ENCODE results near the gene PROCA1.
A peak's percentile ranks its signal among the peaks of the same experiment; 100 is the strongest.
"Not testable (repeated sequence)": the region's sequence is repeated elsewhere in the genome, so short reads cannot be mapped to it uniquely, and the experiment has no call there.

Gene PROCA1

DNA sequence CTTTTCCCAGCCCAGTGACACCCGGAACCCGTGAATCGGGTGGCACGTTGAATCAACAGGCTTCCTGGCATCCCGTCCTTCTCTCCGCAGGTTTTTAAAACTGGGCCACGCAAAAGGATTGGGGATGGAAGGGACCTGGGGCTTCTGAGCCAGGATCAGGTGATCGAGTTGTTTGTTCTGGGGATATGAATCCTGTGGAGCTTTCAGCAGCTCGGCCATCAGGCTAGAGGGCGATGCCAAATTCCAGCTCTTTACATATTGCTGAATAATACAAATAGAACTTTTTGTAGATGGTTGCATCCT lies 49.2 kb downstream of the PROCA1 start:
- no peak for FAIRE-seq

DNA sequence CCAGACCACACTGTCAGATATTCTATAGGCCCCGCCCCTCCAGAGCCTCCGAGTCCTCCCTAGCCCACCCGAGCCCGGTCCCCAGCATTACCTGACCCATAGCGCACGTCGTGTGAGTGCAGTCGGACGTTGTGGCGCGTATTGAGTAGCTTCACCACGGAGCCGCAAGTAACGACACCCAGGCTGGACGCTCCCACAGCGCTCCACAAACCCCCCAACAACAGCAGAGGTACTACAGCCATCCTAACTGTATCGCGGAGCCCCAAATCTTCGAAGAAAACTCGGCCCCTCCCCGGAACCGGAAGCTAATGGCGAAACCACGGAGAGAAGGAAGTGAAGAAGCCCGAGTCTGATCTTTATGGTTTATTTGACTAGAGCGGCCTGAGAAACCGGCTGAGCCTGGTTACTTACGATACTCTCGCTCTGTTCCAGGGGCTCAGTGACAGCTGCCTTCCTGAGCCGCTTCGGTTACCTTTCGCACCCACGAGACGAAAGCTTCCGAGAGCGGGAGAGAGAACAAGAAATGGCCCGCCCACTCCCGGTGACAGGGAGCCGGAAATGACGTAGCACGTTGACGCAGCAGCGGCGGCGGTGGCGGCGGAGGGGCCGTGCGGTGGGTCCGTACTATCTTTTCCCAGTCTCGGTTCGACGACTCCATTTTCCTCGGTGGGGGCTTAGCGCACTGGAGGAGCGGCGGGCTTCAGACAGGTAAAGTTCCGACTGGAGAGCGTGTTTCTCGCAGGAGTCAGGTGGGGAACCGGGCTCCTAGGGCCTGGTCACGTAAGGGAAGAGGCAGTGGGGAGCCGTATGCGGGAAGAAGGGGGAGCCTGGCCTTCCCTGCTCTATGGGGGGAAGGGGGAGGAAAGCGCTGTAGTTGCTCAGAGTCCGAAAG lies 49.8 kb downstream of the PROCA1 start, which contains the start of the genes SDF2 and SUPT6H:
Gene SDF2, minus strand, starts transcription at position 272 of the 892 bp plus-strand sequence. Its CDS starts 30 bp downstream, at position 242.
Gene SUPT6H, plus strand, starts transcription at position 571 of the 892 bp plus-strand sequence. CDS start 11,197 bp downstream, outside the sequence.
- peak; percentile 65 for FAIRE-seq

DNA sequence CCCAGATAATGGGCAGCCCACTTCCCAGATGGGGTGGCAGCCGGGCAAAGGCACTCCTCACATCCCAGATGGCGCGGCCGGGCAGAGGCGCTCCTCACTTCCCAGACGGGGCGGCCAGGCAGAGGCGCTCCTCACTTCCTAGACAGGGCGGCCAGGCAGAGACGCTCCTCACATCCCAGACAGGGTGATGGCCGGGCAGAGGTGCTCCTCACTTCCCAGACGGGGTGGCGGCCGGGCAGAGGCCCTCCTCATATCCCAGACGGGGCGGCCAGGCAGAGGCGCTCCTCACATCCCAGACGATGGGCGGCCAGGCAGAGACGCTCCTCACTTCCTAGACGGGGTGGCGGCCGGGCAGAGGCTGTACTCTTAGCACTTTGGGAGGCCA lies 52.2 kb downstream of the PROCA1 start:
- not testable (repeated sequence) for FAIRE-seq

DNA sequence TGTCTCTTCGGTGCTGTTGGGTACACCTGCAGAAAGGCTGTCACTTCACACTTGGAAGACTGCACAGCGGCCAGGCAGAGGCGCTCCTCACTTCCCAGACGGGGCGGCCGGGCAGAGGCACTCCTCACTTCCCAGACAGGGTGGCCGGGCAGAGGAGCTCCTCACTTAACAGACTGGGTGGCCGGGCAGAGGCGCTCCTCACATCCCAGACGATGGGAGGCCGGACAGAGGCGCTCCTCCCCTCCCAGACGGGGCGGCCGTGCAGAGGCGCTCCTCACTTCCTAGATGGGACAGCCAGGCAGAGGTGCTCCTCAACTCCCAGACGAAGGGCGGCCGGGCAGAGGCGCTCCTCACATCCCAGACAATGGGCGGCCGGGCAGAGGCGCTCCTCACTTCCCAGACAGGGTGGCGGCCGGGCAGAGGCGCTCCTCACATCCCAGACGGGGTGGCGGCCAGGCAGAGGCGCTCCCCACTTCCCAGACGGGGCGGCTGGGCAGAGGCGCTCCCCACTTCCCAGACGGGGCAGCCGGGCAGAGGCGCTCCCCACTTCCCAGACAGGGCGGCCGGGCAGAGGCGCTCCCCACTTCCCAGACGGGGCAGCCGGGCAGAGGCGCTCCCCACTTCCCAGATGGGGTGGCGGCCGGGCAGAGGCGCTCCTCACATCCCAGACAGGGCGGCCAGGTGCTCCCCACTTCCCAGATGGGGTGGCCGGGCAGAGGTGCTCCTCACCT lies 52.8 kb downstream of the PROCA1 start:
- FAIRE-seq: not testable (repeated sequence)

DNA sequence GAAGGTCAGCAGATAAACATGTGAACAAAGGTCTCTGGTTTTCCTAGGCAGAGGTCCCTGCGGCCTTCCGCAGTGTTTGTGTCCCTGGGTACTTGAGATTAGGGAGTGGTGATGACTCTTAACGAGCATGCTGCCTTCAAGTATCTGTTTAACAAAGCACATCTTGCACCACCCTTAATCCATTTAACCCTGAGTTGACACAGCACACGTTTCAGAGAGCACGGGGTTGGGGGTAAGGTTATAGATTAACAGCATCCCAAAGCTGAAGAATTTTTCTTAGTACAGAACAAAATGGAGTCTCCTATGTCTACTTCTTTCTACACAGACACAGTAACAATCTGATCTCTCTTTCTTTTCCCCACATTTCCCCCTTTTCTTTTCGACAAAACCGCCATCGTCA lies 53.3 kb downstream of the PROCA1 start:
- FAIRE-seq: not testable (repeated sequence)

DNA sequence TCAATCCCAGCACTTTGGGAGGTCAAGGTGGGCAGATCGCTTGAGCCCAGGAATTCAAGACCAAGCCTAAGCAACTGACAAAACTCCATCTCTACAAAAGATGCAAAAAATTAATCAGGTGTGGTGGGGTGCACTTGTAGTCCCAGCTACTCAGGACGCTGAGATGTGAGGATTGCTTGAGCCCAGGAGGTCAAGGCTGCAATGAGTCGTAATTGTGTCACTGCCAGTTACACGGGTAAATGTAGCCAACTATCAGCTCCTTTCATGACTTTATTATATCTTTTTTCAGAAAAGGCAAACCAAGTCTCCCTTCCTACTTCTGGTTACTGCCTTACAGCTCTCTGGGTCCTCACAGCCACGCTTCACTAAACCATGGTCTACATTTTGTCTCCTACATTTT lies 53.9 kb downstream of the PROCA1 start:
- no peak for FAIRE-seq

DNA sequence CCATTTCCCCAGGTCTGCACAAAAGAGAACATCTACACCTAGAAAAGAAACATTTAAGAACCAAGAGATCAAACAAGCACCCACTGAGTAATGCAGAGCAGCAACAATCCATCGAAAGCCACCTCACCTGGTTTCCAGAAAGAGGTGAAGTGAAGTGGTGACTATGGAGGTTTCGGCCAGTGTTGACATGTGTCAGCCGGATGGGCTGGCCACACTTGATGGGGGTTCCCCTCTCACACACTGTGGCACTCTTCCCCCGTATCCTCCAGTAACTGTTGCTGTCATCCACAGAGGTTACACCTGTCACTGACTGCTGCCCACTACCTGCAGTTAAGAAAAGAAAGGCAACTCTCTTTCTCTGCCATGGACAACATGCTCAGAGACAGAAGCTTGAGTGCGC lies 56.5 kb downstream of the PROCA1 start:
- no peak for FAIRE-seq
